Heart left ventricle (tissue), 13 donors: ENCODE measurements around the gene RNF4.

Experiments
- POLR2A ChIP-seq, 2 donors: fragments of 450-650 bp; IDR thresholded peaks; one replicate each; pipeline ENCODE4 v1.6.1; 2017; ENCODE audit warnings: antibody characterized with exemption in 2 of 2, mild to moderate bottlenecking in 2 of 2, moderate library complexity in 2 of 2
- TF ChIP-seq, protein P1 (sequence below), 12 donors: fragments of 200-600 bp; sonication (generic) in 4 of 12; IDR thresholded peaks; one replicate each; pipeline versions ENCODE4 v1.5.0 to v1.8.0; 2018 to 2022; ENCODE audit warnings: antibody characterized with exemption in 12 of 12, mild to moderate bottlenecking in 5 of 12
- donor health status: ischemic (EF 13 %, LVEDD 7.1; RV severe dilation, severe dysfunction).
- donor health status: DM: no; HTN: yes; CAD: no.
- donor health status: DM: no; HTN: no; CAD: no.
- donor health status: ischemic (EF 25% LVEDD 6.9; RV normal size, moderate dysfunction).
- donor health status: ischemic (EF 25% LVEDD 5.7; RV mildly dilated, moderate dysfunction).
- donor health status: ischemic (EF 35%, LVEDD 5.7; RV mildly dilated, moderate dysfunction).
- donor health status: nonischemic (EF 11% LVEDD 7.7; RV severe dilation, severe dysfunction).
- donor health status: DM: yes; HTN: yes; CAD: no.
- donor health status: PGD.
- donor health status: ischemic (EF 29% LVEDD 5.4; RV normal size, mild dysfunction).
- donor health status: nonischemic (EF 23%, LVEDD 6.1; RV moderate dilation, normal function).

DNA sequence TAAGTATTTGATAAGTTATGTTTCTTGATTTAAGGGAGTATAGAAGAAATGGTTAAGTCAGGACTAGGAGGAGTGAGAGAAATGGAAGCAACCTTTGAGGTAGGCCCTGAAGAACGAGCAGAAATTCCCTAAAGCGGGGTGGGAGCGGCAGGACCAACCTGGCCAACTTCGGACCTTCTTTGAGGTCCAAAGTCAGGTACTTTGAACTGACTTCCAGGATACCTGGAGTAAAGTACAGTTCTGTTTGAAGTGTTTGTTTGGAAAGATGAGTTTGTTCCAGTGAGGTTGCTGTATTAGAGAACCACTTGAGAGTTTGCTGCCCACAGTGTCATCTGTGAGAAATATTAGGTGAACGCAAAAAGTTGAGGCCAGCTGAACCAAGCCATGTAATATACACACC lies 11.7 kb downstream of the RNF4 start:
- TF ChIP-seq, protein P1, sequence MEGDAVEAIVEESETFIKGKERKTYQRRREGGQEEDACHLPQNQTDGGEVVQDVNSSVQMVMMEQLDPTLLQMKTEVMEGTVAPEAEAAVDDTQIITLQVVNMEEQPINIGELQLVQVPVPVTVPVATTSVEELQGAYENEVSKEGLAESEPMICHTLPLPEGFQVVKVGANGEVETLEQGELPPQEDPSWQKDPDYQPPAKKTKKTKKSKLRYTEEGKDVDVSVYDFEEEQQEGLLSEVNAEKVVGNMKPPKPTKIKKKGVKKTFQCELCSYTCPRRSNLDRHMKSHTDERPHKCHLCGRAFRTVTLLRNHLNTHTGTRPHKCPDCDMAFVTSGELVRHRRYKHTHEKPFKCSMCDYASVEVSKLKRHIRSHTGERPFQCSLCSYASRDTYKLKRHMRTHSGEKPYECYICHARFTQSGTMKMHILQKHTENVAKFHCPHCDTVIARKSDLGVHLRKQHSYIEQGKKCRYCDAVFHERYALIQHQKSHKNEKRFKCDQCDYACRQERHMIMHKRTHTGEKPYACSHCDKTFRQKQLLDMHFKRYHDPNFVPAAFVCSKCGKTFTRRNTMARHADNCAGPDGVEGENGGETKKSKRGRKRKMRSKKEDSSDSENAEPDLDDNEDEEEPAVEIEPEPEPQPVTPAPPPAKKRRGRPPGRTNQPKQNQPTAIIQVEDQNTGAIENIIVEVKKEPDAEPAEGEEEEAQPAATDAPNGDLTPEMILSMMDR (IDR thresholded peaks at IDR 0.05) = no peak
- no peak for TF ChIP-seq POLR2A (IDR thresholded peaks at IDR 0.05)
